Spleen (tissue), 7 donors: ENCODE measurements around the gene NOTO.

Experiments used
- CTCF ChIP-seq, 11 experiments: fragments of 200-600 bp in 7 of 11; fragments of 450-650 bp in 4 of 11; sonication (generic) in 4 of 11; IDR thresholded peaks in 8 of 11; conservative IDR thresholded peaks in 3 of 11; 1 replicate in 7 of 11; 2 replicates in 4 of 11; pipeline versions ENCODE4 v1.4.0 to v1.8.0; 2016 to 2021; ENCODE audit warnings: antibody characterized with exemption in 11 of 11, inconsistent platforms in 4 of 11, mild to moderate bottlenecking in 1 of 11
- POLR2A ChIP-seq, 3 donors: fragments of 450-650 bp; IDR thresholded peaks; one replicate each; pipeline ENCODE4 v1.5.1; 2017; ENCODE audit warnings: antibody characterized with exemption in 3 of 3, mild to moderate bottlenecking in 1 of 3
- donor health status: DM: no; HTN: no; CAD: no; lungs with moderate emphysema.
- donor health status: DM: no; HTN: no; CAD: no.
- donor health status: DM: no; HTN: no; CAD: no.

- TF ChIP-seq POLR2A (IDR thresholded peaks at IDR 0.05): no peak
- no peak for TF ChIP-seq CTCF (IDR thresholded peaks at IDR 0.05 in 8 of 11, conservative IDR thresholded peaks at IDR 0.05 in 3 of 11)
Observed at GRCh38 chr2:73208258-73208657, 5.9 kb downstream of the NOTO start.
